HPDE6-E6E7 (cell line): ENCODE measurements around the gene PLAAT4.
"Not testable (repeated sequence)": the region's sequence is repeated elsewhere in the genome, so short reads cannot be mapped to it uniquely, and the experiment has no call there.

Experiments
- DNase-seq: peaks from one replicate; pipeline ENCODE4 v3.0.0; 2011; ENCODE audit warnings: missing footprints; ENCODE audit errors: extremely low spot score

PLAAT4 gene

GRCh38 chr11:63543711-63544110 lies 7.1 kb downstream of the PLAAT4 start:
- DNase-seq: no peak

- no peak for DNase-seq
These were observed 10.5 kb downstream of the PLAAT4 start for GRCh38 chr11:63547061-63547460.

GRCh38 chr11:63548178-63548577 lies 11.6 kb downstream of the PLAAT4 start:
- no peak for DNase-seq

- DNase-seq: no peak
These were observed 12.8 kb downstream of the PLAAT4 start for GRCh38 chr11:63549411-63549810.

DNA sequence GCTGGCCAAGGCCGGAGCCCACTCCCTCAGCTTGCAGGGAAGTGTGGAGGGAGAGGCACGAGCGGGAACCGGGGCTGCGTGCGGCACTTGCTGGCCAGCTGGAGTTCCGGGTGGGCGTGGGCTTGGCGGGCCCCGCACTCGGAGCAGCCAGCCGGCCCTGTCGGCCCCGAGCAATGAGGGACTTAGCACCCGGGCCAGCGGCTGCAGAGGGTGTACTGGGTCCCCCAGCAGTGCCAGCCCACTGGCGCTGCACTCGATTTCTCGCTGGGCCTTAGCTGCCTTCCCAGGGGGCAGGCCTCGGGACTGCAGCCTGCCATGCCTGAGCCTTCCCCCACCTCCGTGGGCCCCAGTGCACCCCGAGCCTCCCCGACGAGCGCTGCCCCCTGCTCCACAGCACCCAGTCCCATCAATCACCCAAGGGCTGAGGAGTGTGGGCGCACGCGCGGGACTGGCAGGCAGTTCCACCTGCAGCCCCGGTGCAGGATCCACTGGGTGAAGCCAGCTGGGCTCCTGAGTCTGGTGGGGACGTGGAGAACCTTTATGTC lies 13.6 kb downstream of the PLAAT4 start:
- not testable (repeated sequence) for DNase-seq

DNA sequence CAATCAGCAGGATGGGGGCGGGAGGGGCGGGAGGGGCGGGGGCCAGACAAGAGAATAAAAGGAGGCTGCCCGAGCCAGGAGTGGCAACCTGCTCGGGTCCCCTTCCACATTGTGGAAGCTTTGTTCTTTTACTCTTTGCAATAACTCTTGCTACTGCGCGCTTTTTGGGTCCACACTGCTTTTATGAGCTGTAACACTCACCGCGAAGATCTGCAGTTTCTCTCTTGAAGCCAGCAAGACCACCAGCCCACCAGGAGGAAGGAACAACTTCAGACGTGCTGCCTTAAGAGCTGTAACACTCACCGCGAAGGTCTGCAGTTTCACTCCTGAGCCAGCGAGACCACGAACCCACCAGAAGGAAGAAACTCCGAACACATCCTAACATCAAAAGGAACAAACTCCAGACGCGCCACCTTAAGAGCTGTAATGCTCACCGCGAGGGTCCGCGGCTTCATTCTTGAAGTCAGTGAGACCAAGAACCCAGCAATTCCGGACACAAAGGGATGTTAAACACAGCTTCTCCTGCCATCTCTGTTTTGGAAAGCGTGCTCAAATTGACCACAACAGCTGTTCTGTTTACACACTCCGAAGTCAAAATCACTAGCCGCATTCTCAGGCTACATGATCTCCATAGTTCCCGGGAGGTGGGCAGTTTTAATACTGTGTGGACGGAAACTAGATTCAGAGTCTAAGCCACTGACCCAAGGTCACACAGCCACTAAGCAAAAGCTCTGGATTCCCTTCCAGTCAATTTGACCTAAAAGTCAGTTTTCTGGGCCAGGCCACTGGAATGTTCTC lies 14.7 kb downstream of the PLAAT4 start:
- no peak for DNase-seq

GRCh38 chr11:63551889-63552266 lies 15.3 kb downstream of the PLAAT4 start:
- DNase-seq: no peak

DNA sequence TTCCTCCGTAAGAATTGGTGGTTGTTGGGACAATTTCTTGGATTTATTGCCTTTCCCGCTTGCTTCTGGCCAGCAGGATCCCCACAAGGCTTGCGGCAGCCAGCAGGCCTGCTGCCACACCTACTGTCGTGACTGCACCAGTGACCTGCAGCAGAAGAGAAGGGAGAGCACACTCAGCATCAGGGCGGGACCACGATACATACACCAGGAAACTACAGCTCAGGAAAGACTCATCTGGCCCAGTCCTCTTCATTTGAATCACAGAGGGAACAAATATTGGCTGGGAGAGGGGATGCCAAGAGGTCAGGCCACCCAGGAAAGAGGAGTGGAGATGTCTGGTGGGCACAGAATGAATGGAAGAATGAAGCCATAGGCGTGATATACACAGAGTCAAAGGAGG lies 16.3 kb downstream of the PLAAT4 start:
- DNase-seq: no peak

DNA sequence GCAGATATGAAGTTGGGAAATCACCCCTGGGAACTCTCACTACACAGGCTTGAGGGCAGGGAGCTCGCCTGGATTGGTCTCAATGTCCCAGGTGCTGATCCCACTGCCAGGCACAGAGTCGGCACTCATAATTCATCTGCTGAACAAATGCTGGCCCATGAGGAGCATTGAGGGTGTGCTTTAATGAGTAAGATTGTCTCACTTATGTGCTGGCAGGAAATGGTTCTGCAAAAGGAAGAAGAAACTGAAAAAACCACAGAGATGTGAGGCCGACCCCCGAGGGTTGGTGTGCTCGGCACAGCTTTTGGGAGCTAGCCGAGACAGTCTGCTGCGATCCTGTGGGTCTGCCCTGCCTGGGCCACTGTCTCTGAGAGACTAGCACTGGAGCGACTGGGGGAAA lies 17.2 kb downstream of the PLAAT4 start:
- no peak for DNase-seq

DNA sequence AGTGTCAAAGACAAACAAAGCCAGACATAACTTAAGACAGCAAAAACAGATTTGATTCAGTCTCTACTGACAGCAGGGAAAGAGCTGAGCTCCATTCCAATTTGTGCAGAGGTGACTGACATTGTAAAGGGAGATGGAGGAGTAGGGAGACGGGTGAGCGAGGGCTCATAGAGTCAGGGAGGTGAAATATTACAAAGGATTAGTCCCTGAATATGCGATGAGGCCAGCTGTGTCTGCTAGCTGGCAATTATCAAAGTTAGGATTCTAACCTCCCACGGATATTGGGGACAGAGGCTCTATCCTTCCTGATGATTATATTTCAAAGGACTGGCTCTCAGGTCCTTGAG lies 18.2 kb downstream of the PLAAT4 start:
- DNase-seq: no peak

DNA sequence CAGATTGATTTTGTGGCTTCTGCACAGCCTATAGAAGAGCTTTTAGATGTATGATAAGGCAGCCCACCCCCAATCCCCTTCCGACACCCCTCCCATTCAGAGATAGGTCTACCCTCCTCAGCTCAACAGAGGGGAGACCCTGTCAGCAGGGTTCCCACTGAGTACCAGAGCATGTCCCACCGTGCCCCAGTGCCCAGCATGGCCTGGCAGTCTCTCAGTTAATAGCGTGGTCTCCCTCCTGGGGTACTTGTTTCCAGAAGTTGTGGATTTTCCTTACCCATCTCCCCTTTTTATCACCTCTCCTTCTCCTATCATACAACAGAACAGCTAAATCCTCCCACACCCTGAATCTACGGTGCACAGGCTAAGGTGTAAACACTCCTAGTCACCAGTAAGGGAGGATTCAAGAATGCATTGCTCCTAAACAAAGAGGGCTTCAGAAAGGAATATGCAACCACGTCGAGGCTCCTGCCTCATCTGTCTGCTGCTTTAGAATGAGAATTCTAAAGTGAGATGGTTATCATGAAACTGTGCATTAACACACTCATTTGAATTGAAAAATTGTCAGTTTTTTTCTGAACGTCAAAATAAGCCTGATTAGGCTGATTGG lies 19.9 kb downstream of the PLAAT4 start:
- no peak for DNase-seq

DNA sequence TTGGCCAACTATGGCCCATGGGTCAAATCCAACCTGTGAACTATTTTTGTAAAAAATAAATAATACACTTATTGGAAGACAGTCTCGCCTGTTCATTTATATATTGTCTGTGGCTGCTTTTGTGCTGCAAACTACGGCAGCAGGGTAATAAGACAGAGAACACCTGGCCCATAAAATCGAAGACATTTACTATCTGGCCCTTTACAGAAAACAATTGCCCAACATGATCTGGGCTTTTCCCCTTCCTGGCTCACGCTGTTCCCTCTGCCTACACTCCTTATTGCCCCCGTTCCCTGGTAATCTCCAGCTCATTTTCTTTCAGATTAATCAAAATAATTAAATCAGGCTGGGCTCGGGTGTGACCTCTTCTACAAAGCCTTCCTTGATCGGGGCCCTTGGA lies 21.0 kb downstream of the PLAAT4 start:
- DNase-seq: no peak

DNA sequence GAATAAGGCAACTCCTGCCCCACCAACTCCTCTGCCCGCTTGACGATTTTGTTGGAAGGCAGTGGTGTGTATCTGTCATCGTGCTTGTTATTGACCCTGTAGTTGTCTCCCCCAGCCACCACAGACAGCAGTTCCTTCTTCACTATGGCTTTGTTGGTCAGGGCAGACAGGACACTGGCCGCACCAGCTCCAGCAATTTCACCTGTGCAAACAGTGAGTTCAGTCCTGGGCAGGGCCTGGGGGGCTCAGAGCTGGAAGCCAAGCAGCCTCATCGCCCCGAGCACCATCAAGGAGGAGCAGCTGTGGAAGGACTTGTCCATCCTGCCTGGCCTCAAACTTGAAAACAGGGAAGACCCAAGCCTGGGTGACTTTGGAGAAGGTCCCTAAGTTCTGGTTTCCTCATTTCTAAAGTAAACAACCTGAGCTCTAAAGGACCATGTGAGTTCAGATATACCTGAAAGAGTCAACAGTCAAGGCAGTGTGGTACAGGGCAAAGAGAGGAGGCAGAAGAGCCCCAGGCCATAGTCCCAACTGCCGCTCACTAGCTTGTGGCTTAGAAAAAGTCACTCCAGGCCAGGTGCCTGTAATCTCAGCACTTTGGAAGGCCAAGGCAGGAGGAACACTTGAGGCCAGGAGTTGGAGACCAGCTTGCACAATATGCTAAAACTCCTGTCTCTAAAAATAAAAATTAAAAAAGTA lies 22.0 kb downstream of the PLAAT4 start:
- no peak for DNase-seq

DNA sequence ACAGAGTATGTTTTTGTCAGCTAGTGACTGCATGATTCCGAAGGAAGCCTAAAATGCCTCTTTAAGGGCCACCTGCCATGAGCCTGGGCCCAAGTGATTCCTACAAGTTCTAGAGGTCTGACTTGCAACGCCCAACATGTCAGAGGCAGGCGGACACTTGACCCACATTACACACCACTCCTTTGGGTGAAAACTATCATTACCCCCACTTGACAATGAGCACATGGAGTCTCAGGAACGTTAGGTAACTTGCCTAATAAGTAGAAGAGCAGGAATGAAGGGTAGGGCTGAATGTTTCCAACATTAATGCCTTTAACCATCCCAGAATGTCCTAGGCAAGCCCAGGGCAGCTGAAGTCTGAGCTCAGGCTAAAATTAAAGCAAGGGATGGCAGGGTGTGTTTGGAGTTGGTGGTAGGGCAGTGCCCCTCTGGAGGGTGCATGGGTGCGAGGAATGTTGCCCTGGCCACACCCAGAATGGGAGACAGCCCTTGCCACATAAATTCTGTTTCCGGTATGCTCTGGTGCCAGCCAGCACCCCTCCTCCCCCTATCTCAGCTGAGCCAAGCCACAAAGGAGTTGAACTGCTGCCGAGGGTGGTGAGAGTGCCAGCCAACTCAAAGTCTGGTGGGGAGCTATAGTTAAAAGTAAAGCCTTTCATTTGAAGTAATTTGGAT lies 24.0 kb downstream of the PLAAT4 start:
- DNase-seq: no peak

- no peak for DNase-seq
These were observed 26.8 kb downstream of the PLAAT4 start, which contains the start of gene PLAAT2 for GRCh38 chr11:63563201-63564055. Gene PLAAT2, minus strand, starts transcription at chr11:63563379. Its CDS starts 55 bp downstream, at chr11:63563324.

DNA sequence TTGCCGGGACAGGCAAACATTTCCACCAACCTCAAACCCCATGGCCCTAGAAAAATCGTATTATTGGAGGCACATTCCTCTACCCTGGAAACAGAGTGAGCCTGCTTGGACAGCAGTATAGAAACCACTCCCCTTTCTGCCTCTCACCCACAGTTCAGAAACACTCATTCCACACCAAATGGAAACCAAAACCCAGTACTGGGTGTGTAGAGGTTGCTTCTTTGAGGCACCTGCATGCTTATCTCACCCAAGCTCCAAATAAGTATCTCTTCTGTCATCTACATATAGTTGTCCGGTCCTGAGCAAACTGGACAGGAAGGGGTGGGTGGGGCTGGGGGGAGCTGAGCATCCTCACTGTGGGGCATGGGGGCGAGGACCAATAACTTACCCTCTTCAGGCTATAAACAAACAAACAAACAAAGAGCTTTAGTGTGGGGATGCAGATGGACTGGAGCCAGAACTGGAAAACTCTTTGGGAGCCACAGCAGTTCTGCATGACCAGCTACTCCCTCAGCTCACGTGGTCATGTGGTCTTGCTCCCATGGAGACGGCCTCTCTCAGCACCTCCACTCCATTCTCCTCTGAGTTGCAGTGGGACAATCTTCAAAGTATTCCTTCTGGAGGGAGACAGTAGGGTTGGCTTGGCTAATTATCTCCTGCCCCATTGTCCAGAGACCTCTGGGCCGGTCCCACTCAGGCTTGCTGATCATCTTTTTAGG lies 27.6 kb downstream of the PLAAT4 start:
- no peak for DNase-seq

GRCh38 chr11:63564784-63565350 lies 28.3 kb downstream of the PLAAT4 start:
- no peak for DNase-seq

DNA sequence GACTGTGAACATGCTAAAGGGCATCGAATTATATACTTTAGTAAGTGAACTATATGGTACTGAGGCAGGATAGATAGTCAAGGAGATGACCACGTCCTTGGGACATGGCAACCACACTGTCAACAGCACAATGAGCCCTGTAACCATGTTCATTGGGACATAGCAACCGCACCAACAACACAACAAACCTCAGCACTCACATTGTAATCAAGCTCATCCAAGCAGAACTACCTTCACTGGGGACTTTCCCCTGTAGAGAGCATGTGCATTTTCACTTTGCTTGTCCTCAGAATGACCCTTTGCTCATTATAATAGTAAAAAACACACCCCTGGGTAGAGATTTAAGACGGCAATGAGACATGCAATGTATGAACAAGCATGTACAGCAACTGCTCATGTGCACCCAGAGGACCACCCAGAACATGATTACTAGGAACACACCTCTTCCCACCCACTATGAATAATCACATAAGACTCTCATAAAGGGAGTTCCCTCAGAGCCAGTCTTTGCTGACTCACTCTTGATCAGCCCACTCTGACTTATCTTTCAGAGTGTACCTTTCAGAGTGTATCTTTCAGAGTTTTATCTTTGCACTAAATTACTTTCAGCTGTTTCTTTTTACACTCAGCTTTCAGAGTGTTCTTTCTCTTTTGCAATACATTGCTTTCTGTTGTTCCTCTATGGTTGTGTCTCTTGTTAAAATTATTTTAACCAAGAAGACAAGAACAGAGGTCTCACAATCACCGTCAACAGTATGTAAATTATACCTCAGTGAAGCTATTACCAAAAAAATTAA lies 30.6 kb downstream of the PLAAT4 start:
- peak; percentile 66 for DNase-seq

GRCh38 chr11:63569570-63569969 lies 33.0 kb downstream of the PLAAT4 start:
- no peak for DNase-seq
